HepG2 (cell line): Measurements from ENCODE around the gene COMT. TPM values are rescaled to one million over a fixed set of nuclear protein-coding genes. Genes with fewer than 3 reads are reported as not detected.

Experiments
- AKAP8 ChIP-seq: sonication (generic); formaldehyde crosslinking; IDR thresholded peaks from 2 replicates; pipeline ENCODE4 v1.5.1; 2020; ENCODE audit warnings: mild to moderate bottlenecking, missing genetic modification reagents
- ARID2 ChIP-seq: sonication (generic); formaldehyde crosslinking; IDR thresholded peaks from 2 replicates; pipeline ENCODE4 v1.8.1; 2022; ENCODE audit warnings: mild to moderate bottlenecking, missing genetic modification reagents, borderline replicate concordance
- CHD2 ChIP-seq: IDR thresholded peaks from 2 replicates; pipeline ENCODE4 v1.6.1; 2011; ENCODE audit warnings: low read depth, low read length, improper control_type of control experiment
- HNF4A ChIP-seq: sonication (generic); formaldehyde crosslinking; IDR thresholded peaks from 2 replicates; pipeline ENCODE4 v1.4.0; 2020; ENCODE audit warnings: missing genetic modification reagents
- MEIS1 ChIP-seq: sonication (generic); formaldehyde crosslinking; IDR thresholded peaks from 2 replicates; pipeline ENCODE4 v1.9.0; 2021; ENCODE audit warnings: mild to moderate bottlenecking, missing genetic modification reagents, moderate library complexity, borderline replicate concordance
- MIXL1 ChIP-seq: IDR thresholded peaks from 2 replicates; pipeline ENCODE4 v1.6.1; 2016
- NONO ChIP-seq, 2 experiments: fragments of 450-650 bp in 1 of 2; sonication (generic) in 1 of 2; formaldehyde crosslinking in 1 of 2; IDR thresholded peaks in 1 of 2; conservative IDR thresholded peaks in 1 of 2; 2 replicates each; pipeline versions ENCODE4 v1.6.1 to v1.8.0; 2017 to 2022; ENCODE audit warnings: mild to moderate bottlenecking in 1 of 2, missing genetic modification reagents in 1 of 2, moderate library complexity in 1 of 2
- NR2C2 ChIP-seq: sonication (generic); formaldehyde crosslinking; IDR thresholded peaks from 2 replicates; pipeline ENCODE4 v1.4.0; 2020; ENCODE audit warnings: missing genetic modification reagents, mild to moderate bottlenecking, moderate library complexity, borderline replicate concordance
- RXRA ChIP-seq: sonication (generic); formaldehyde crosslinking; IDR thresholded peaks from 2 replicates; pipeline ENCODE4 v1.5.1; 2020; ENCODE audit warnings: missing genetic modification reagents
- SETDB1 ChIP-seq: sonication (generic); formaldehyde crosslinking; IDR thresholded peaks from 2 replicates; pipeline ENCODE4 v1.5.1; 2020; ENCODE audit warnings: missing genetic modification reagents, mild to moderate bottlenecking, borderline replicate concordance
- SMAD3 ChIP-seq: sonication (generic); formaldehyde crosslinking; IDR thresholded peaks from 2 replicates; pipeline ENCODE4 v1.4.0; 2020; ENCODE audit warnings: missing genetic modification reagents
- SPEN ChIP-seq: sonication (generic); formaldehyde crosslinking; IDR thresholded peaks from 2 replicates; pipeline ENCODE4 v1.5.1; 2020; ENCODE audit warnings: low read depth, mild to moderate bottlenecking, missing genetic modification reagents
- THAP7 ChIP-seq: sonication (generic); formaldehyde crosslinking; IDR thresholded peaks from 2 replicates; pipeline ENCODE4 v1.8.1; 2023; ENCODE audit warnings: mild to moderate bottlenecking, missing genetic modification reagents
- ZBED4 ChIP-seq: sonication (generic); formaldehyde crosslinking; IDR thresholded peaks from 2 replicates; pipeline ENCODE4 v1.4.0; 2020; ENCODE audit warnings: missing genetic modification reagents, borderline replicate concordance
- ZBTB7B ChIP-seq: sonication (generic); formaldehyde crosslinking; IDR thresholded peaks from 2 replicates; pipeline ENCODE4 v1.4.0; 2020; ENCODE audit warnings: missing genetic modification reagents
- ZFP36L1 ChIP-seq: sonication (generic); formaldehyde crosslinking; IDR thresholded peaks from 2 replicates; pipeline ENCODE4 v1.8.0; 2022; ENCODE audit warnings: mild to moderate bottlenecking, missing genetic modification reagents, moderate library complexity
- ZNF503 ChIP-seq: sonication (generic); formaldehyde crosslinking; IDR thresholded peaks from 2 replicates; pipeline ENCODE4 v1.4.0; 2020; ENCODE audit warnings: missing genetic modification reagents
- ZNF598 ChIP-seq: sonication (generic); formaldehyde crosslinking; IDR thresholded peaks from 2 replicates; pipeline ENCODE4 v1.5.1; 2020; ENCODE audit warnings: mild to moderate bottlenecking, missing genetic modification reagents, borderline replicate concordance
- ZNF691 ChIP-seq: sonication (generic); formaldehyde crosslinking; IDR thresholded peaks from 2 replicates; pipeline ENCODE4 v1.4.0; 2020; ENCODE audit warnings: missing genetic modification reagents, low read depth, mild to moderate bottlenecking, borderline replicate concordance
- ZSCAN9 ChIP-seq: IDR thresholded peaks from 2 replicates; pipeline ENCODE4 v1.6.1; 2016; ENCODE audit warnings: borderline replicate concordance
- polyA plus RNA-seq, 8 experiments: library from polyadenylated mRNA; depleted of rRNA in 3 of 8; stranded (reverse) in 7 of 8; unstranded in 1 of 8; fragments of >200 nt; fragmentation: Illumina TruSeq in 4 of 8; extraction: Trizol in 4 of 8; gene quantifications; 2 replicates each; pipeline versions ENCODE4 v1.2.1 to v1.2.3, GENCODE V29; 2011 to 2016; ENCODE audit warnings: low read depth in 4 of 8, missing spikeins in 1 of 8, mixed read lengths in 1 of 8; ENCODE audit not compliant: insufficient read depth in 1 of 8
- total RNA-seq, 5 experiments: library from RNA; depleted of rRNA; stranded (reverse); fragments of >200 nt; fragmentation: Illumina TruSeq; extraction: Trizol; gene quantifications; 2 replicates each; pipeline ENCODE4 v1.2.3, GENCODE V29; 2016; ENCODE audit warnings: low read depth in 1 of 5

The COMT gene
- total and polyA plus RNA-seq, 2 of the 13 experiments (the other 11 are each of a cell fraction or from before 2014, with no cell fraction given) = 156 to 162 TPM

GRCh38 chr22:20010307-20011122, 68.9 kb downstream of the COMT start (continued):
- TF ChIP-seq ZBED4 (CRISPR knock-in tag) = peak; percentile 35; the same call in 1 of the 2 replicates
- no peak for TF ChIP-seq ZNF503
- 0 out of 2 replicates have a peak, but pooled peaks have one; percentile 37 for TF ChIP-seq ZBTB7B
- 0 out of 2 replicates have a peak, but pooled peaks have one; percentile 48 for TF ChIP-seq ZSCAN9 (CRISPR knock-in tag)
- TF ChIP-seq RXRA = peak; percentile 61; the same call in 1 of the 2 replicates
- TF ChIP-seq HNF4A (CRISPR knock-in tag) = peak; percentile 62
- peak; percentile 86 for TF ChIP-seq AKAP8 (CRISPR knock-in tag)
- TF ChIP-seq ZNF598 (CRISPR knock-in tag) = peak; percentile 45; the same call in 1 of the 2 replicates
- no peak for TF ChIP-seq CHD2
- peak; percentile 85; the same call in 1 of the 2 replicates for TF ChIP-seq MEIS1 (CRISPR knock-in tag)
- TF ChIP-seq ZNF691 (CRISPR knock-in tag) = peak; percentile 69; the same call in 1 of the 2 replicates
- 0 out of 2 replicates have a peak, but pooled peaks have one; percentile 42 for TF ChIP-seq SMAD3 (CRISPR knock-in tag)
- peak; percentile 71 for TF ChIP-seq NR2C2 (CRISPR knock-in tag)
- peak; percentile 65 for TF ChIP-seq MIXL1
- TF ChIP-seq ZFP36L1 (CRISPR knock-in tag) = peak; percentile 64
- TF ChIP-seq SPEN (CRISPR knock-in tag) = peak; percentile 69
- no peak for TF ChIP-seq SETDB1
- no peak for TF ChIP-seq THAP7 (CRISPR knock-in tag)
- no peak for TF ChIP-seq NONO (IDR thresholded peaks at IDR 0.05)
- peak; percentile 67; the same call in 1 of the 2 replicates for TF ChIP-seq NONO (CRISPR knock-in tag; conservative IDR thresholded peaks at IDR 0.05)
- TF ChIP-seq ARID2 (CRISPR knock-in tag) = no peak
